ENCODE measurements around the gene HTRA1.
A peak's percentile ranks its signal among the peaks of the same experiment; 100 is the strongest.

HTRA1 gene

DNA sequence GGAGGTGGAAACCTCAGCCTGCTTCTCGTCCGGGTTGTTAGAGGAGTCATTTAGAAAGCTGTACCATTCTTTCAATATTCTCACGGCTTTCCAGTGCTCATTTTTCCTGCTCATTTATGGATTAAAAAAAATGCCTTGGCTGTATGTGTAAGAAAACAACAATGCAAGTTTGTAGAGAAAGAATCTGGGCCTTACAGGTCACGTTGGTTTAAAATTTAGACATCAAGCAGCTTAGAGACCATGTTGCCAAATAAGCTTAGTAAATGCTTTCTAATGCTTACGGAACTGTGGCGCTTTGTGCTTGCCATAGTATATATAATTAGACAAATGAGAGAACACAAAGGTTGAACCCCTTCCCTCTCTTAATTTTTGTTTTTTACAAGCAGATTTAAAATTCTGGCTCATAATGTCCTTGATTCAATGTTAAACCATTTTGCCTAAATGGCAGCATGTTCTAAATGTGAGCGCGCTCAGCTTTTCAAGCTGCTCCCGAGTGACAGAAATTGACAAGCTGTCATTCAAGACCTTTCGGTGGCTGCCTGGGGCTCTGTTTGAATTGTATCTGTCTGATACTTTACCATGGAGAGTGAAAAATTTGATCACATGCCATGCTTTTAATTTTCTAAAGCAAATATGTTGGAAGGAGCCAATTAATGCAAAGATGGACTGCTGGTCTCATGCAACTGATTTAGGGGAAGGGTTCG lies 5.8 kb upstream of the HTRA1 start:
- DNase-seq, result no peak

DNA sequence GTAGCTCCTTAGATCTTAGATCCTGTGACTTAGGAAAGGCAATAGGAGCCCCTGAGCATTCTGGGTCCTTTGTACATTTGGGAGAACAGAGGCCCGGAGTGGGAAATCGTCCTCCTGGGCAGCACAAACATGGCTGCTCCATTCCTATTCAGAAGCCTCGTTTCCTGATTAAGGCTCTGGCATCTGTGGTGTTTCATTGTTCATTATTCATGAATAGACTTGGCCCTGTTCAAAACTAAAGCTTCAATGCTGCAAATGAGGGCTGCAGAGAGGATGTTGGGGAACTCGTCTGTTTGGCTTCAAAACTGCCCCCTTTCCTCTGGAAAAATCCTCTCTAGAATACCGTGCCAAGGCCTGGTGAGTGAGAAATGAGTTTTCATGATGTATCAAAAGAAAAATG lies 3.4 kb upstream of the HTRA1 start:
- DNase-seq, result no peak

DNA sequence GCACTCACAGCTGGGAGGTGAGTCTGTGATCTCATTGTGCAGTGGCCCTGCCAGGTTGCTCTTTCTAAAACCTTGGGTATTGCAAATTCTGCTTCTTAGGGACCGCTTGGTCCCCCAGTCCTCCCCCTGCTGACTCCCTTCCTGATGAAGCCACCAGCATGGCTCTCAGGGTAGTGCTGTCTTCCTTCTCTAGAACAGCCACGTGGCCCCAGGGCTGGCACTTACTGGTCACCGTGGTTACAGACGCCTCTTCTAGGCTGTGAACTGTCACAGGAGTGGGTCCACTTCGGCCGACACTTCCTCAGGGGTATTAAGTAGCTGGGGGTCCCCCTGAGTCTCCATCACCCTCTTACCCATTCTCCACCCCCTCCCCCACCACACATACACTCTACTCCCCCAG lies 2.7 kb upstream of the HTRA1 start:
- DNase-seq, result no peak

DNA sequence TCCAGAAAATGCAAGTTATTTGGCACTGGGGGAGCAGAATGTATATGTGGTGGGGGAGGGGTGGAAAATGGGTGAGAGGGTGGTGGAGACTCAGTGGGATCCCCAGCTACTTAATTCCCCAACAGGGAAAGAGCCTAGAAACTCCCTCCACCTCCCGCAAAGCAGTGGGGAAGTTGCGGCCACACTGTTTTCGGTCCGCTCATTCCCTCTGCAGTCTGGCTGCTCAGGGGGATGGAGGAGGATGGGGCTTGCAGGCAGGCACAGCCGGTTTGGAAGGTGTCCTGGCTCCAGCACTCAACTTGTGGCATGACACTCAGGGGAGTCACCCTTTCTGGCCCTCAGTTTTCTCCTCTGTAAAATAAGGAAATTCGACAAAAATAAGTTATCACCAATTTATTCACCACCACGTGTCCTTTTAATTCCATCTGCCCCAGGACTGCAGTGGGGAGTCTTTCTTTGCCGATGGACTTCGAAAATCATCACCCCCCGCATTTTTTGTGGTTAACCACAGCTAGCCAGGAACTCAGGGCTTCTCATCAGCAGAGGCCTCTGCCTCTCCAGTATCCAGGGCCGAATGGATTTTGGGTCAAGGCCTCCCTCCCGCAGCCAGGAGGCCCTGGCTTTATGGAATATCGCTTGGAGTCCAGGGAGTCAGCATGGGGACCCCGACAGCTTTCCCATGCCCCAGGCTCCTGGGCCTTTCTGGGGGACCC lies 1.6 kb upstream of the HTRA1 start:
- no peak for DNase-seq

- peak; percentile 12 for DNase-seq
These were observed 461 bp upstream of the HTRA1 start for GRCh38 chr10:122460891-122461293.

DNA sequence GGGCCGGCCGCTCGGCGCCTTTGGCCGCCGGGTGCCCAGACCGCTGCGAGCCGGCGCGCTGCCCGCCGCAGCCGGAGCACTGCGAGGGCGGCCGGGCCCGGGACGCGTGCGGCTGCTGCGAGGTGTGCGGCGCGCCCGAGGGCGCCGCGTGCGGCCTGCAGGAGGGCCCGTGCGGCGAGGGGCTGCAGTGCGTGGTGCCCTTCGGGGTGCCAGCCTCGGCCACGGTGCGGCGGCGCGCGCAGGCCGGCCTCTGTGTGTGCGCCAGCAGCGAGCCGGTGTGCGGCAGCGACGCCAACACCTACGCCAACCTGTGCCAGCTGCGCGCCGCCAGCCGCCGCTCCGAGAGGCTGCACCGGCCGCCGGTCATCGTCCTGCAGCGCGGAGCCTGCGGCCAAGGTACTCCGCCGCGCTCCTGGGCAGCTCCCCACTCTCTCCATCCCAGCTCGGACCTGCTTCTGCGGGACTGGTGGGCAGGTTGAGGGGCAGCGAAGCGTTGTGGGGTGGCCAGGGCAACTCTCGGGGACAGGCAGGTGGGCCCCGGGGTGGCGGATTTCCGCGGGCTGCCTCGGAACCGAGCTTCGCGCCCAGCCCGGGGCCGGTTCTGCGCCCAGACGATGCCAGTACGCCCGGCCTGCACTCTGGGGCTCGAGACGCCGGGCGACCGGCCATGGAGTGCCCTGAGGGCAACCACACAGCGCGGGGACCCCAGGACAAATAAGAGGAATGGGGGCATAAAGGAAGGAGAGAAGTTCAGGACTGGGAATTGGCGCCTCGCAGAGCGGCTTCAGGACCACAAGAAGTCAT lies 578 bp downstream of the HTRA1 start:
- DNase-seq, result peak; percentile 22

DNA sequence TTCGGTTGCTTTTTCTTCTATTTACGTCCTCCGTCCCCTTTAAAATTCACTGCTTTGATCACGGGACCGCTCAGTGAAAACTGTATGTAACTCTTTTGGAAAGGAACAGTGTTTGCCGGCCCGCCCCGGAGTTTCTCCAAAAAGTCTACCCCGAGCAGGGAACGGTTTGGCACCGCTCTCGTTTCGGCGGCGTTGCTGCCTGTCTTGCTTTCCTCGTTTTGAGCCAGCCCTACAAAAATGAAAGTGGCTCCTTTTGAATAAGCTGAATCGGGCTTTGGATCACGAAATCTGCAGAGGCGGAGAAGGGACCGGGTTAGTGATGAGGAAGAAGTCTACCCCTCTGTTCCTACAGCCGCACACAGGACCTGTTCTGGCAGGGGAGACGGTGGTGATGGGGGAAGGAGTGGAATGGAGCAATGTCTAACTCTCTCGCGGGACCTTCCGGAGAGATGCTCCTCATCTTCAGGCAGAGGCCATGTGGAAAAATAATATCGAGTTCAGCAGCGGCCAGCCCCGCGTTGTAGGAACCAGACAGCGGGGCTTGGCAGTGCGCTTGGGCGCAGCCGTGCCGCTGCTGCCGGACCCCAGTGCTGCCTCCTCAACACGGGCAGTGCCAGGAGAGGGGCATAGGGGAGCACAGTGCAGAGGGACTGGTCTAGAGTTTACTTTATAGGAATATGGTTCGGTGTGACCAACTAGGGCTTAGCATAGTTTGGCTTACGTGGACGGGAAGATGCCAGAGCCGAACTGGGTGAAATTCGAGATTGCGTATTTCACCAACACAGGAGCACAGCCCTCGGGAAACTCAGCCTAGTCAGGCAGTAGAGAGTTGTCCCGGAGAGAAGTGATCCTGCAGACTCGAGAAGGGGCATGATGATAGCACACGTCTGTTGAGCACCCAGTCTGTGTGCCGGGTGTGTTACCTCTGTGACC lies 1.4 kb downstream of the HTRA1 start:
- peak; percentile 27 for DNase-seq

- no peak for DNase-seq
These were observed 2.3 kb downstream of the HTRA1 start for GRCh38 chr10:122463466-122464249.

DNA sequence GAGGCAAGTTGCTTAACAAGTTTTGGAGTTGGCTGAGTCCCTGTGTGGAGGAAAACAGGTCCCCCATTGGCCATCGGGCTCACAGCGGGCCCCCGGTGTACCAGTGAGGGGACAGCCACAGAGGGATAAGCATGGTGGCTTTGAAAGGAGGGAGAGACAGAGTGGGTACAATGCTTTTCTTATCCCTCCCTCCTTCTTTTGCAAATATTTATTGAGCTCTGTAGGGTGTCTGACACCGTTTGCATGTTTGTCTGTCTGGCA lies 2.8 kb downstream of the HTRA1 start:
- no peak for DNase-seq

GRCh38 chr10:122464586-122464985 lies 3.2 kb downstream of the HTRA1 start:
- no peak for DNase-seq

GRCh38 chr10:122465401-122466040 lies 4.2 kb downstream of the HTRA1 start:
- DNase-seq, result no peak

DNA sequence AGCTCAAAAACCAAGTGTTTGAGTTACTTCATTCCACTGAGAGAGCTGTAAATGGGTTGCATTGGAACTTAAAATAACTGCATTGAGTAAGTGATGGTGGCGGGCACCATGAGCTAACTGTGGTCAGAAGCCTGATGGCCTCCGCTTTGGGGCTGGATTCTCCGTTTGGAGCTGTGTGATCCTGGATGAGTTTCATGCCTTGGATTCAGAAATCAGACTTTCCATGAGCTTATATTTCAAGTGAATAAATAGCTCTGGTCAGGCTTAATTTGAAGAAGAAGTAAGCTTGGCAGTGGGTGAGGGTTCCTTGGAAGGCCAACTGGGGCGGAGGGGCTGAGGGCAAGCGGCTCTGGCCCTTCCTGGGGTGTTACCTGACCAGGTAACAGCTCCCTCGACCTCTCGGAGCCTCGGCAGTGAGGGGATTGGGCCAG lies 5.6 kb downstream of the HTRA1 start:
- DNase-seq, result no peak

DNA sequence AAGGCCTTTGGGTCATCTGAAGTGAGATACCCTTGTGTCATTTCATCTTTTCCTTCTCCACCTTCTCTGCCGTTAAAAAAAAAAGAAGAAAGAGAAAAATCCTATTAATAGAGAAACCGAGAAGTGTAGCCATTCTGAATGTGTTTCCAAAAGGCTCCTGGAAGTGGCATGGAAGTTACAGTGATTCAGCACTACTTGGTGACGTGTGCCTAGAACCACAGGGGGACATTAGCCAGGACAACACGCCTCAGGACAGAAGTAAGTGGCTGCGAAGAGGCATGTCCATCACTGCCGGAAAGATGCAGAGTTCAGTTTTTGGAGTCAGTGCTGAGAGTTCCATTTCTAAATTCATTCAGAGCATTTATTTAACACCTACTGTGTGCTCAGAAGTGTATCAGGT lies 6.3 kb downstream of the HTRA1 start:
- no peak for DNase-seq

- no peak for DNase-seq
These were observed 7.1 kb downstream of the HTRA1 start for GRCh38 chr10:122468307-122468925.

GRCh38 chr10:122468926-122469781 lies 7.8 kb downstream of the HTRA1 start:
- no peak for DNase-seq

DNA sequence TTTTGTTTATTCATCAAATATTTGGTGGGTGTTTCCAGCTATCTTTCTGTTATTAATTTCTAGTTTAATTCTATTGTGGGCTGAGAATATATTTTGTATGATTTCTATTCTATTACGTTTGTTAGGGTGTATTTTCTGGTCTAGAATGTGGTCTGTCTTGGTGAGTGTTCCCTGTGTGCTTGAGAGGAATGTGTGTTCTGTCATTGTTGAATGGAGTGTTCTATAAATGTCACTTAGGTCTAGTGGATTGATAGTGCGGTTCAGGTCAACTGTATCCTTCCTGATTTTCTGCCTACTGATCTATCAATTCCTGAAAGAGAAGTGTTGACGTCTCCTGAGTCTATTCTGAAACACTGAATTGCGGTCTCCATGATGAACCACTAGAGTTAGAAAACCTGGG lies 8.5 kb downstream of the HTRA1 start:
- no peak for DNase-seq

DNA sequence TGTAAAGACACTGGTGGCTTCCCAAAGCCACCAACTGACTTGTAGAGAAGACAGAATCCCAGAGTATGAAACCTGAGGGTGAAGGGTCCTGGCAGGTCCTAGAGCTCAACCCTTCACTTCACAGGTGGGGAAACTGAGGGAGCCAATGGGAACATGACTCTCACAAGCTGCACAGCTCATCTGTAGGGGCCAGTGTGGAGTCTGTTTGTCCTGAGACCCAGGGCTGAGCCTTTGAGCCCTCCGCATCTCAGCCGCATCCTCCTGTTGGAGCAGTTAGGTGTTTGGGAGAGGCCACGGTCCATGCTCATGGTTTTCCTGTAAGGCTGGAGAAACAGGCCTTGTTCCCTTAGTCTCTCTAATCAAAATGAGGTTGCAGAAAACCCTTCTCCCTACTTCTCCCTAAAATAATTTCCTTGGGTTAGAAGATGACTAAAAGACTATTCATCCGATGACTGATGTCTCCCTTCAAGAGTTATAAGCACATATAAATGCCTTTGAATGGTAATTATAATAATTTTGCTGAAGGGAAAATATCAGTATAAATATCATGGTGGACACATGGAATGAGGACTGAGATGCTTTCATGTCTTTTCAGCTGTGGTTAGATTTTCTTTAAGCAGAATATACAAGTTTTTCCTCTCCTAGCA lies 10.3 kb downstream of the HTRA1 start:
- DNase-seq, result no peak

DNA sequence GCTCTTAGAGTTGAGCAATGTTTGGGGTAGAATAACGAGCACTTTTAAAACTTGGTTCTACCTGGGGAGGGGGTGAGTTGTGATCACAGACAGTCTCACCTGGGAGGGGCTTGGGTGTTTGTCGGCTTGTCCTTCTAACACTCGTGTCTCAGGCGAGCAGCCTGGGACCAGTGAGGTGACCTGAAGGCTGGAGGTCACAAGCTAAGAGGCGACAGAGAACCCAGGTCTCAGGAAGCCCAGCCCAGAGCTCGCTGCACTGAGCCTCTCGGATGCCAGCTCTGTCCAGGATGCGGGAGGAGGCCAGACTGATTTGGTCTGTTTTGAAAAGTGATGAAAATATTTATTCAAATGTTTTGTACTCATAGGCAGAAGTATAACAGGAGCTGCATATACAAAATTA lies 11.8 kb downstream of the HTRA1 start:
- no peak for DNase-seq

- no peak for DNase-seq
These were observed 12.9 kb downstream of the HTRA1 start for GRCh38 chr10:122474131-122474818.
